Measurements from ENCODE around the gene OCIAD1. TPM values are rescaled to one million over a fixed set of nuclear protein-coding genes. Genes with fewer than 3 reads are reported as not detected.

The OCIAD1 gene
- total RNA-seq, 1 experiment from 2014 or later = 61.0 TPM

DNA sequence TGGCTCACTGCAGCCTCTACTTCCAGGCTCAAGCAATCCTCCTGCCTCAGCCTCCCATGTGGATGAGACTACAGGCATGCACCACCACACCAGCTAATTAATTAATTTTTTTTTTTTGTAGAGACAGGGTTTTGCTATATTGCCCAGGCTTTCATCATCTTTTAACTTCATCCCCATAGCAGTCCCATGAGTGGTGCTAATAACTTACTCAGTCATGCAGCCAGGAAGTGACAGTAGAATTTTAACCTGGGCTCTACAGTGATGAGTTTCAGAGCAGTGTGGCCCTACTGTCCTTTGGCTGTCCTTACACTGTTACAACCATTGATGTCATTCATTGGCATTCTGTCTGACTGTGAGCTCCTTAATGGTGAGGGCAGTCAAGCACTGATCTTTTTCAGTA is 79.6 kb downstream of the OCIAD1 start:
- ChIA-PET CTCF (no interaction called here), POLR2A (ENCODE audit: unreplicated experiment) (no interaction called here)
- TF ChIP-seq EZH2phosphoT487 (IDR thresholded peaks at IDR 0.05; ENCODE audit: borderline replicate concordance, low read length) (no peak), CTCF (conservative IDR thresholded peaks at IDR 0.05; ENCODE audit: low read depth, low read length) (no peak), EZH2 (IDR thresholded peaks at IDR 0.05; ENCODE audit: low read length, unreplicated experiment) (no peak)
- Histone ChIP-seq H3K4me3 (ENCODE audit: low read length) (no peak overlapping the region), H3K9me3 (ENCODE audit: low read length) (no peaks in the 10 kb centered on the region), H3K27ac (ENCODE audit: low read length) (no peak overlapping the region), H3K36me3 (ENCODE audit: low read depth, low read length) (no peaks in the 10 kb centered on the region), H2AFZ (ENCODE audit: low read length) (no peak overlapping the region), H3K9me2 (replicated peaks; ENCODE audit: low read length) (no peaks in the 10 kb centered on the region), H3K4me1 (ENCODE audit: insufficient read depth, low read length) (peaks cover 44% of the 10 kb centered on the region), H4K20me1 (ENCODE audit: low read length) (no peaks in the 10 kb centered on the region), H3K9ac (ENCODE audit: low read length) (no peak overlapping the region), H3F3A (ENCODE audit: low read length, unreplicated experiment) (no peaks in the 10 kb centered on the region), H3K79me2 (ENCODE audit: low read length) (peaks cover 14% of the 10 kb centered on the region), H3K4me2 (ENCODE audit: low read length) (no peak overlapping the region), H3K27me3 (ENCODE audit: low read length) (no peaks in the 10 kb centered on the region)
- no peak for DNase-seq
- no TSS peak for BruUV-seq (replicated peaks)
- intact Hi-C loops (cut with micrococcal nuclease) = no loop called here
- no peak for ATAC-seq

Other genes starting within 250 kb of the OCIAD1 start
- gene FRYL, start 50.8 kb upstream of the OCIAD1 start, total RNA-seq (2014; rRNA removed) = 29.9 and 31.3 TPM in 2 replicates
- 169 and 255 TPM in 2 replicates for gene OCIAD2, start 75.7 kb downstream of the OCIAD1 start, total RNA-seq (2014; rRNA removed)
- gene CWH43, start 155.2 kb downstream of the OCIAD1 start, total RNA-seq (2014; rRNA removed) = 2.2 and 3.0 TPM in 2 replicates